GM23338 (cell line): ENCODE data around the gene RNF166.

Source experiments
- CREB1 ChIP-seq: fragments of 250-450 bp; sonication (Bioruptor Pico); IDR thresholded peaks from 2 replicates; pipeline ENCODE4 v1.5.0; 2020; ENCODE audit warnings: low read depth, mild to moderate bottlenecking, moderate library complexity
- EZH2 ChIP-seq: fragments of 200-600 bp; sonication (generic); IDR thresholded peaks from one replicate; pipeline ENCODE4 v1.8.0; 2017; ENCODE audit warnings: antibody characterized with exemption, mild to moderate bottlenecking, low read depth; ENCODE audit not compliant: unreplicated experiment
- EZH2phosphoT487 ChIP-seq: fragments of 200-600 bp; sonication (generic); IDR thresholded peaks from one replicate; pipeline ENCODE4 v1.8.1; 2018; ENCODE audit warnings: antibody characterized with exemption; ENCODE audit not compliant: unreplicated experiment
- JUNB ChIP-seq: IDR thresholded peaks from one replicate; pipeline ENCODE4 v1.6.1; 2016; ENCODE audit warnings: antibody characterized with exemption; ENCODE audit not compliant: unreplicated experiment
- POLR2AphosphoS5 ChIP-seq: IDR thresholded peaks from 2 replicates; pipeline ENCODE4 v1.6.1; 2016; ENCODE audit warnings: antibody characterized with exemption, low read depth
- REST ChIP-seq: IDR thresholded peaks from one replicate; pipeline ENCODE4 v1.6.1; 2018; ENCODE audit warnings: antibody characterized with exemption; ENCODE audit not compliant: unreplicated experiment
- ZNF114 ChIP-seq: fragments of 250-450 bp; sonication (Bioruptor Pico); IDR thresholded peaks from 2 replicates; pipeline ENCODE4 v1.5.0; 2020; ENCODE audit warnings: mild to moderate bottlenecking, moderate library complexity
- TF ChIP-seq, protein P1 (sequence below), 2 experiments: fragments of 200-600 bp in 1 of 2; sonication (generic) in 1 of 2; conservative IDR thresholded peaks; 2 replicates each; pipeline versions ENCODE4 v1.5.1 to v1.6.1; 2016 to 2017; ENCODE audit warnings: antibody characterized with exemption in 2 of 2, low read depth in 2 of 2, mild to moderate bottlenecking in 2 of 2, moderate library complexity in 1 of 2
- TF ChIP-seq, protein P2 (sequence below): IDR thresholded peaks from 2 replicates; pipeline ENCODE4 v1.6.1; 2016; ENCODE audit warnings: antibody characterized with exemption

- TF ChIP-seq, protein P1, sequence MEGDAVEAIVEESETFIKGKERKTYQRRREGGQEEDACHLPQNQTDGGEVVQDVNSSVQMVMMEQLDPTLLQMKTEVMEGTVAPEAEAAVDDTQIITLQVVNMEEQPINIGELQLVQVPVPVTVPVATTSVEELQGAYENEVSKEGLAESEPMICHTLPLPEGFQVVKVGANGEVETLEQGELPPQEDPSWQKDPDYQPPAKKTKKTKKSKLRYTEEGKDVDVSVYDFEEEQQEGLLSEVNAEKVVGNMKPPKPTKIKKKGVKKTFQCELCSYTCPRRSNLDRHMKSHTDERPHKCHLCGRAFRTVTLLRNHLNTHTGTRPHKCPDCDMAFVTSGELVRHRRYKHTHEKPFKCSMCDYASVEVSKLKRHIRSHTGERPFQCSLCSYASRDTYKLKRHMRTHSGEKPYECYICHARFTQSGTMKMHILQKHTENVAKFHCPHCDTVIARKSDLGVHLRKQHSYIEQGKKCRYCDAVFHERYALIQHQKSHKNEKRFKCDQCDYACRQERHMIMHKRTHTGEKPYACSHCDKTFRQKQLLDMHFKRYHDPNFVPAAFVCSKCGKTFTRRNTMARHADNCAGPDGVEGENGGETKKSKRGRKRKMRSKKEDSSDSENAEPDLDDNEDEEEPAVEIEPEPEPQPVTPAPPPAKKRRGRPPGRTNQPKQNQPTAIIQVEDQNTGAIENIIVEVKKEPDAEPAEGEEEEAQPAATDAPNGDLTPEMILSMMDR (conservative IDR thresholded peaks at IDR 0.05; ENCODE audit: low read depth in 2 of 2): no peak
- TF ChIP-seq JUNB (no peak), EZH2 (no peak), CREB1 (no peak), POLR2AphosphoS5 (no peak), REST (no peak), EZH2phosphoT487 (no peak), ZNF114 (CRISPR knock-in tag) (no peak)
- TF ChIP-seq, protein P2, sequence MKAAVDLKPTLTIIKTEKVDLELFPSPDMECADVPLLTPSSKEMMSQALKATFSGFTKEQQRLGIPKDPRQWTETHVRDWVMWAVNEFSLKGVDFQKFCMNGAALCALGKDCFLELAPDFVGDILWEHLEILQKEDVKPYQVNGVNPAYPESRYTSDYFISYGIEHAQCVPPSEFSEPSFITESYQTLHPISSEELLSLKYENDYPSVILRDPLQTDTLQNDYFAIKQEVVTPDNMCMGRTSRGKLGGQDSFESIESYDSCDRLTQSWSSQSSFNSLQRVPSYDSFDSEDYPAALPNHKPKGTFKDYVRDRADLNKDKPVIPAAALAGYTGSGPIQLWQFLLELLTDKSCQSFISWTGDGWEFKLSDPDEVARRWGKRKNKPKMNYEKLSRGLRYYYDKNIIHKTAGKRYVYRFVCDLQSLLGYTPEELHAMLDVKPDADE: no peak
These were observed 5.3 kb downstream of the RNF166 start for GRCh38 chr16:88700636-88701482.
